Anterior cingulate cortex (tissue), 58 donors: ENCODE measurements around the gene ATP6V0B.
A peak's percentile ranks its signal among the peaks of the same experiment; 100 is the strongest.

Experiments
- DNase-seq, 58 donors: peaks; one replicate each; lab custom pipeline; 2025; lab: John Stamatoyannopoulos, UW

Gene ATP6V0B

DNA sequence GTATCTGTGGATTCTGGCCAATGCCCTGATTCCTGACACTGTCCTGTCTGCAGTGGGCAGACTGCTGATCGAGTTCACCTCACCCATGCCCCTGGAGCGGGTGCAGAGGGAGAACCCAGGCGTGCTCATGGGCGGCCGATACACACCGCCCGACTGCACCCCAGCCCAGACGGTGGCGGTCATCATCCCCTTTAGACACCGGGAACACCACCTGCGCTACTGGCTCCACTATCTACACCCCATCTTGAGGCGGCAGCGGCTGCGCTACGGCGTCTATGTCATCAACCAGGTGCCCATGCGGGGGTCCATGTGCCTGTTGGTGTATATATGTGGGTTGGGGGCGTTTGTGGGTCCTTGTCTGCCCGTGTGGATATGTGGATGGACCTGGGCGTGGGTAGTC lies 6.9 kb downstream of the ATP6V0B start:
- DNase-seq, result no peak

DNA sequence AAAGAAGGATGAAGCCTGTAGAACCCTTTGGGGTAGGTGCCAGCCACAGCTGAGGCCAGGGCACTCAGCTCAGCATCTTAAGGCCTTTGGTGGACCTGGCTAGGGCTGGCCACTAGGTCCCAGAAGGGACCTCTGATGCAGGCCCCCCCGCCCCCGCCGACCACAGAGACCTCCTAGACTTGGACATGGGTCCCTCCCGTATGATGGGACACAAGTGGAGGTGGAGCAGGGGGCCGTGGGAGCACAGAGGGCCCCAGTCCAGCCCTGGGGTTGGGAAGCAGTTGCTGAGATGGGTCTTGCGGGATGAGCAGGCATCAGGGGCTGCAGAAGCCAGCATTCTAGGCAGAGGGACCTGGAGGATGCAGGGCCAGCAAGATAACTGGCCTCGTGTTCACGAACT lies 7.5 kb downstream of the ATP6V0B start:
- no peak for DNase-seq

DNA sequence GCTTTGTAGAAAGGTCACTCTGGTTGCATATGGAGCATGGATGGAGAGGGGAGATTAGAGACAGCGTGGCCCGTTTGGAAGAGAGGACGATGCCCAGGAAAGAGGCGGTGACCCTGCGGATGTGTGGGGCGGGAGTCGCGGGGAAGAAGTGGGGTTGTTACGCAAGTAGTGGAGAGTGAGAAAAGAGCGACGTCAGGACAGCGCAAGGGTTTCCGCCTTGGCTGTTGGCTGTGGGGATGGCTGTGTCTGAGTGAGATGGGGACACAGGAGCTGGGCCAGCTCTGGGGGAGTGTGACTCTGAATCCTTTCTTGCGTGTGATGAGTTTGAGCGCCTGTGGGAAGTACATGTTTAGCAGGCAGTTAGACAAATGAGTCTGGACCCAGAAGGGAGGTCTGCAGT lies 8.0 kb downstream of the ATP6V0B start:
- DNase-seq, result peak in 21 of 58 donors; percentile 12 to 76 (median 37)

DNA sequence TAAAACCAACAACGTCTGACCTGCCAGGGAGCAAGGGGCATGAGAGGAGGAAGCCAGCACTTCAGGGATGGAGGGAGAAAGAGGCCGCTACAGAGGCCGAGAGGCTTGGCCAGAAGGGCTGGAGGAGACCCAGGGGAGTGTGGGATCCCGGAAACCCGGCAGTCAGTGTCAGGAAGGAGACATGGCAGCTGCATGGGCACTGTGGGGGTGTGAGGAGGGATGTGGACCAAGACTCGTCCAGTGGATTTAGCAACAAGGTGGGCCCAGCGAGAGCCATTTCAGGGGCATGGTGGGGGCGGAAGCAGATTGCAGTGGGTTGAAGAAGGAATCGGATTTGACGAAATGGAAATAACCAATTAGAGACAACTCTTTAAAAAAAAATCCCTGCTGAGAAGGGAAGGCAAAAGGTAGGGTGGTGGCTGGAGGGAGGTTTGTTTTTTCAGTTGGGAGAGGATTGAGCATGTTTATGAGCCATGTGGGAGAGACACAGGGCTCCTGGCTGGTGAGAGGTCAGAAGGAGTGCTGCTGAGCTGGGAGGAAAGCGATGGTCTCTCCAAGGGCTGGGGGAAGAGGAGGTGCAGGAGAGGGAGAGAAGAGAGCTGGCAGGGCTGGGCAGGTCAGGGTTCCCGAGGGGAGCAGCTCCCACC lies 8.6 kb downstream of the ATP6V0B start:
- peak in 11 of 58 donors; percentile 12 to 73 (median 38) for DNase-seq

DNA sequence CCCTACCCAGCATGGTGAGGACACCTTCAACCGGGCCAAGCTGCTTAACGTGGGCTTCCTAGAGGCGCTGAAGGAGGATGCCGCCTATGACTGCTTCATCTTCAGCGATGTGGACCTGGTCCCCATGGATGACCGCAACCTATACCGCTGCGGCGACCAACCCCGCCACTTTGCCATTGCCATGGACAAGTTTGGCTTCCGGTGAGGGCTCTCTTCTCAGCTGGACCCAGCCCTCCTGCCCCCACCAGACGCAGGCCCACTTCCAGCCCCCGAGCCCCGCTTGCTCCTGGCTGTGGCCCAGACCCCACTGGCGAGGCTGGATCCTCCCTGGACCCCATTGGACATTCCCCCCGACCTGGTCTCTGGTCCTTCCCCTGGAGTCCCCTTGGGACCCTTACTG lies 10.1 kb downstream of the ATP6V0B start:
- DNase-seq, result no peak

DNA sequence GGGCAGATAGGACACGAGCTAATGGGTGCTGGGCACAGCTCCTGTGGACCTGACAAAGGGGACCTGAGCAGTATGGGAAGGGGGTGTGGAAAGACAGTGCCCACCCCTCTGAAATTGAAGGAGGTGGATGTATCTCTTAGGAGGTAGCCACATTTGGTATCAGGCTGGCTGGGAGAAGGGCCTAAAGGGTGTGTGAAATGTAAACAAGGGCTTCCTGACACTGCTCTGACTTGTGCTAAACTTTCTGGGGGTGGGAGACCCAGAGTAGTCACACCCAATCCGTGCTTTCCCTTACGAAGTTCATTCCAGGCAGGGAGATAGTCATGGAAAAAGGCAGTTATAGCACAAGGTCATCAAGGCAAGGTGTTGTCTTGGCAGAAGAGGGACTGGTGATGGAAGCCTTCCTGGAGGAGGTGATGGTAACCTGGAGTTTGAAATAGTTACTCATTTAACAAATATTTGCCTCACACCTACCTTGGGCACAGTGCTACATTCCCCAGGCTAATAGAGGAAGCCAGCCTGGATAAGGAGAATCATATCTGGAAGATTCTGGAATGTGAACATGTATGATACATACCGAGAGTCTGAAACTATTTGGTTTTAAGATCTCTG lies 11.3 kb downstream of the ATP6V0B start:
- DNase-seq, result no peak

DNA sequence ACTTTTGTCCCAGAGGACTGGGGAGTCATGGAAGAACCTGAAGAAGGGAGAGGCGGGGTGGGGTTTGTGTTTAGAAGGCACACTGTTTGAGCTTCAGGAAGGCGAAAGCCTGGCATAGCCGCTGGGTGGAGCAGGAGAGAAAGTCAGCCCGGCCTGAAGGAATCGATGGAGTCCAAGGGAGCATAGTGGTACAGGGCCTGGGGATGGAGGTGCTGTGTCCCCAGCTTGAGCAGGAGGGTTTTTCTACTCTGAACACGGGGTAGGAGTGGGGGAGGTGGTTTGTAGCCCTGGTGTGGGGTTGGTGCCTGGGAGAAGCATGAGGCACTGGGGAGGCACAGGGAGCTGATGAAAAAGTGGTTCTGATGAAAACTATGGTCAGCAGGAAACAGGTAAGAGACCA lies 12.0 kb downstream of the ATP6V0B start:
- DNase-seq, result no peak

DNA sequence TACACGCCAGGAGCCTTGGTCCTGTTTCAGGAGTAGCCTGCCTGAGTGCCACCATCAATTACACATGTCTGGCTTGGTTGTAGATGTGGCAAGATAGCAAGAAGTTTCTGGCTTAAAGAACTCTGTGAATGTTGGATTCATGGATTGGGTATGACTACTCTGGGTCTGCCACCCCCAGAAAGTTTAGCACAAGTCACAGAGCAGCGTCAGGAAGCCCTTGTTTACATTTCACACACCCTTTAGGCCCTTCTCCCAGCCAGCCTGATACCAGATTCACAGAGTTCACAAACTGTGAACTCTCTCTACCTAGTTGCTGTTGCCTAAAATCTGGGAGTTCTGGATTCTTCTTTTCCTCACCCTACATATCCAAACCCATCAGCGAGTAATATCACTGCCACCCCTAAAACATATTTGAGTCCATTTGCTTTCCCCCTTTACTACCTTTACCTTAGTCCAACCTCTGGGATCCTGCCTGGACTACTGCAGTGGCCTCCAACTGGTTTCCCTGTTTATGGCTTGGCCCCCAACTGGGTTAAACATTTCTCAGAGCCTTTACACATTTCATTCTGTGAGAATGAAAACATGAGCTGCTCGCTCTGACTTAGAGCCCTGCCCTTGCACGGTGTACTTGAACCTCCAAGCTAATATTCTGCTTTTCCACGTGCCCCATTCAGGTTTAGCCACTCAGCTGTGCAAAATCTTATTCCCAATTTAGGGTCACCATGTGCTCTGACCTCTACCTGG lies 12.6 kb downstream of the ATP6V0B start:
- DNase-seq, result no peak

DNA sequence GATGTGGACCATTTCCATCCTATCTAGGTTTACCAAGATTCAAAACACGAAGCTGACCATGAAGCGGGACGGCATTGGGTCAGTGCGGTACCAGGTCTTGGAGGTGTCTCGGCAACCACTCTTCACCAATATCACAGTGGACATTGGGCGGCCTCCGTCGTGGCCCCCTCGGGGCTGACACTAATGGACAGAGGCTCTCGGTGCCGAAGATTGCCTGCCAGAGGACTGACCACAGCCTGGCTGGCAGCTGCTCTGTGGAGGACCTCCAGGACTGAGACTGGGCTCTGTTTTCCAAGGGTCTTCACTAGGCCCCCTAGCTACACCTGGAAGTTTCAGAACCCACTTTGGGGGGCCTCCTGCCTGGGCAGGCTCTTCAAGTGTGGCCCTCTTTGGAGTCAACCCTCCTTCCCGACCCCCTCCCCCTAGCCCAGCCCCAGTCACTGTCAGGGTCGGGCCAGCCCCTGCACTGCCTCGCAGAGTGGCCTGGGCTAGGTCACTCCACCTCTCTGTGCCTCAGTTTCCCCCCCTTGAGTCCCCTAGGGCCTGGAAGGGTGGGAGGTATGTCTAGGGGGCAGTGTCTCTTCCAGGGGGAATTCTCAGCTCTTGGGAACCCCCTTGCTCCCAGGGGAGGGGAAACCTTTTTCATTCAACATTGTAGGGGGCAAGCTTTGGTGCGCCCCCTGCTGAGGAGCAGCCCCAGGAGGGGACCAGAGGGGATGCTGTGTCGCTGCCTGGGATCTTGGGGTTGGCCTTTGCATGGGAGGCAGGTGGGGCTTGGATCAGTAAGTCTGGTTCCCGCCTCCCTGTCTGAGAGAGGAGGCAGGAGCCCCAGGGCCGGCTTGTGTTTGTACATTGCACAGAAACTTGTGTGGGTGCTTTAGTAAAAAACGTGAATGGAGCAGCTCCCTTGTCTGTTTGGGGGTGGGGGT lies 15.8 kb downstream of the ATP6V0B start:
- DNase-seq, result no peak

DNA sequence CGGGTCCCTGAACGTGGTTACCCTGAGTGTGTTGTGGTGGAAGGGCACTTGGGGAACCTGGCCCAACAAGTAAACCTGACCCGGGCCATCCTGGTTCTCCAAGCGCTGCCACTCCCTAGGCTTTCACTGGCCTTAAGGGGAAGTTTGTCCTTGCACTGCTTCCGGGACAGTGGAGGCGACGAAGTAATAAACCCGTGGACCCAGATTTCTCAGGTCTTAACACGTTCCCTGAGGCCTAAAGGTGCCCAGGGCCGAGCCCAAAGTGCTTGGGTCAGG lies 16.4 kb downstream of the ATP6V0B start:
- no peak for DNase-seq

DNA sequence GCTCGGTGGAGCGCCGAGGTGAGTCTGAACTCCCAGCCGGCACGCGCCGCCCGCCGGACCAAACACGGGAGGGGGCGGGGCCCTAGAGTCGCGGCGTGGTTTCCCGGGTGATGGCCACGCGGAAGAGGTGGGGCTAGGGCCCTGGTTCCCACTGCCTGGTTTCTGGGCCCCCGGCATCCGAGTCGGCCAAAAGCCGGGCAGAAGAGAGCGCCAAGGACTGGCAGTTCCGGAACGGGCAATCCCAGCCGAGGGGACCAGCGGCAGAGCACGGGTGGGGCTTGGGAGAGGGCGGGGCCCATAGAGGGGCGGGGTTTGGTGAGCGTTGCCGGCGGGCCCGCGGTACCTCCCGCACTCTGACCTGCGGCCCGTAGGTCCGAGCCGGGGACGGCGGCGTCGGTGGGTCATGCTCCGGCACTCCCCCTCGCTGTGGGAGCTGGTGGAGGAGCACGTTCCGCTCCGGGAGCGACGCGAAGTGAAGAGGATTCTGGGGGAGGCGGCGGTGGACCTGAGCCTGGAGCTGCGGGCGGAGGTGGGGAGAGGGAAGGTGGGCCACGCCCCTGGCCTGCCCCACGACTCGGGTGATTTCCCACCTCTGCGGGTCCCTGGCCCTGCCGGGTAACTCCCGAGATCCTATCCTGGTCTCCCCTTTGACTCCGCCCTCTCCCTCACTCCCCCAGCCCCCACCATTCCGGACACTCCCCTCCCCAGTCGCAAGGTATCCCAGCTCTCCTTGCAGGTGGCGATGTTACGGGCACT lies 16.9 kb downstream of the ATP6V0B start, which contains the start of gene CCDC24:
Gene CCDC24, plus strand, starts transcription at position 124 of the 756 bp plus-strand sequence. Its CDS starts 280 bp downstream, at position 404.
- peak in 57 of 58 donors; percentile 27 to 91 (median 78) for DNase-seq

DNA sequence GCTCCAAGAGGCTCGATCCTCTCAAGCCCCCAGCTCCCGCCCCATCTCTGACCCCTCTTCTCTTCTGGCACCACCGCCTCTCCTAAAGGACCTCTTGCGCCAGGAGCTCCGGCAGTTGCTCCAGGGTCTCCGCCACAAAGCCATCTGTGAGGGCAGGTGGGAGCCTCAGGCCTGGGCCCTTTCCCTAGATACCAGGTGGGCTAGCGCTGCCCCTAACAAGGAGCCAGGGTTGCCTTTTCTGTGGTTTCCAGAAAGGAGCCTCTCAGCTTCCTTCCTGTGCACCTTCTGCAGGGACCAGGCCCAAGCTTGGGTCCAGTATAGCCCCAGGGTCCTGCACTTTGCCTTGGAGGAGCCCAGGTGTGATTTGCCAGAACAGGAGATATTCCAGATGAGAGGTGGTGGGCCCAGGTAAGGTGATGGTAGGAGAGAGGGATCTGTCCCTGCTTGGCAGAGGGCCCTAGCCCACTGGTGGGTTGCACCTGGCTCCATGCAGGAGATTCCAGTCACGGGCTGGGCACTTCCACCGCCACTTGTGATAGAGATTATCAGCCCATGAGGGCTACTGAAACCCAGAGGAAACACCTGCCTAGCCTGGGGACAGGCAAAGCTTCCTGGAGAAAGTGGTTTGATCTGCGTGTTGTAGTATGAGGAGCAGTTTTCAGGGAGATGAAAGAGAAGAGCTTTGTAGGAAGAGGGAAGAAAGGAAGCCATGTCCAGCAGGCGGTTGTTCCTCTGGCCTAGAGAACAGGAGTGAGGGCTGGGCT lies 17.7 kb downstream of the ATP6V0B start:
- DNase-seq, result no peak

DNA sequence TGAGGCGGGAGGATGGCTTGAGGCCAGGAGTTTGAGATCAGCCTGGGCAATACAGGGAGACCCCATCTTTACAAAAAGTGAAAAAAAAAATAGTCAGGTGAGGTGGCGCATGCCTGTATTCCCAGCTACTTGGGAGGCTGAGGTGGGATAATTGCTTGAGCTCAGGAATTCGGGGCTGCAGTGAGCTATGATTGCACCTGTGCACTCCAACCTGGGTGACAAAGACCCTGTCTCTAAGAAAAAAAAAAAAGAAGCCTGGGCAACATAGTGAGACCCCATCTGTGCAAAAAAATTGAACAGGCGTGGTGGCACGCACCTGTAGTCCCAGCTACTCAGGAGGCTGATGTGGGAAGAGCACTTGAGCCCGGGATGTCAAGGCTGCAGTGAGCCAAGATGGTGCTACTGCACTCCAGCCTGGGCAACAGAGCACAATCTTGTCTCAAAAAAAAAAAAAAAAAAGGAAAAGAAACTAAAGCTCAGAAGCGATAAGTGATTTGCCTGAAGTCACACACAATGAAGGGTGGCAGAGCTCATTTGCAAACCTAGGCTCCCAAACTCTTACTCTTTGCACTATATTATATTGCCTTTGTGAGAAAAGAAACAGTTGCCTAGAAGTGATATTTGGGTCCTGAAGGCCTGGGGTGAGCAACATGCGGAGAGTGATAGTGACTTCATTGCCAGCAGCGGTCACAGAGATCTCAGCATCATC lies 18.6 kb downstream of the ATP6V0B start:
- DNase-seq, result no peak

DNA sequence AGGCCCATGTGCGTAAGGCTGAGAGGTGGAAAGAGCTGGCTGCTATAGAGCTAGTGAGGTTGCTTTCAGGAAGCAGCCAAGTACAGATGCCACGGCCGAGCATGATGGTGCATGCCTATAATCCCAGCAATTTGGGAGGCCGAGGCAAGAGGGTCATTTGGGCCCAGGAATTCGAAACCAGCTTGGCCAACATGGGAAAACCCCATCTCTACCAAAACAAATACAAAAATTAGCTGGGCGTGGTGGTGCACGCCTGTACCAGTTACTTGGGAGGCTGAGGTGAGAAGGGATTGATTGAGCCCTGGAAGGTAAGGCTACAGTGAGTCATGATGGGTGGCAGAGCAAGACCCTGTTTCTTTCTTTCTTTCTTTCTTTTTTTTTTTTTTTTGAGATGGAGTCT lies 19.3 kb downstream of the ATP6V0B start:
- DNase-seq, result no peak

DNA sequence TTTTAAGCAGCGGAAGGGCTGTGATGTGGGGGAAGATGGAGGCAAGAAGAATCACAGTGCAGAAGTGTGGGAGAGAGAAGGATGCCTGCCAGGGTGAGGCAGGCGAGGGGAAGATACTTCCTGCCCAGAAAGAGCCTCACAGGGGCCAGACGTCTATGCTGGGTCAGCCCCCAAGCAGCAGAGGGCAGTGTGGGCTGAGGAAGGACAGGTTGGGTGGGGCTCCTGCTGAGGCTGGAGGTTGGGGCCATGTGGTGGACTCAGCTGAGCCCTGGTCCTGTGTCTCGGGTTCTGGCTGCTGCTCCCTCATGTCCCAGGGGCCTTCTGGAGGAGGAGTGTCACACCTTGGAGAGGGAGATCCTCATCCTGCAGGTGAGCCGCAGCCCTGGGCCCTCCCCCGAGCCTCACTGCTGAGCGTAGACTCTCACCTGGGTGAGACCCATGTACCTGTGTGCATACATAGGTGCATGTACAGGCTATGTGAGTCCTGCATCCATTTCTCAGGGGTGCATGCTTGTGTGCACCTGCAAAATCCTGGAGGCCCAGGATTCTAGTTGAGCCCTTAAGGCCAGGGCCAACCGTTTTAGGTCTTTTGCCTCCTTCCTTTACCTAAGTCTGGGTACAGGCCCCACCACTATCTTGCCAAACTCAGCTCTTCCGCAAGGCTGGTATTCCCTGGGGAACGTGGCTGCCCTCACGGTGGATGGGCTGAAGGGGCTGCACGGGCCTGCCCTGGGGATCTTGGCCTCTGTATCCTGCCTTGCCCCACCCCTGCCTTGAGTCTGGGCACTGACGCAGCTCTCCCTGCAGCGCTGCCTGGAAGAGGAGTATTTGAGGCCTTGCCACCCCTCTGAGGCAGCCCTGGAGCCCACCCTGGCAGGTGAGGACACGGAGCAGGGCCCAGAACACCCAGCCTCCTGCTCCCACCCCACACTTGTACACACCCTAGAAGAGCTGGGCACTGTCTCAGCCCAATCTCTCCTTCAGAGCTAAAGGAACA lies 20.3 kb downstream of the ATP6V0B start:
- peak in 1 of 58 donors; percentile 29 for DNase-seq

DNA sequence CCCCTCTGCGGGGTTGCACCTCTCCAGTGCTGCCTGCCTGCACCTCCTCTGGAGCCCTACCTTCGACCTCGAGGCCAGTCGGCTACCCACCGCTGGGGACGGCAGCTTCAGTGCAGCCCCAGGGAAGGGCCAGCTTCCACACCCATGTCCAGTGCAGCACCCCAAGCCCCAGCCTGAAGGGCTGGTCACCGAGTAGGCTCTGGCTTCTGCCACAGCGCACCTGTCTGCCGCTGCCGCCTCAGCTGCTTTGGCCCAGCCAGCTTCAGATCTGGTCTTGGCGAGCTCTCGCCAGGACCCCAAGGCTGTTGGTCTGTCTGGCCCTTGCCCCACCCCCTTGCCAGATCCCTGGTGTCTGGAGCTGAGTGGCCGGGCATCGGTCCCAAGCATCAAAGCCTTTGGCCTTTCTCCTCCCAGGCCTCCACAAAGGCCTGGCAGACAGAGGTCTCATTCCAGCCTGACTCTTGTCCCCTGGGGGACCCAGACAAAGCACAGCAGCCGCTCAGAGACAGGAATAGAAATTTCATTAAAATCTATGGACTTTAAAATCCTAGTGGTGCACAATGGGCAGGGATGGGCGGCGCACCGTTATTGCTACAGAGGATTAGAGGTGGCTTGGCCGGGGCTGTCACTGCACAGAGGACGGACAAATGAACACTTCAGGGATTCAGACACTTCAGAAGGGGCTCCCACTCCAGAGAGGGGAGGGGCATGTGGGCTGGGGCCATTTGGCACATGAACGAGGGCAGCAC lies 21.4 kb downstream of the ATP6V0B start:
- DNase-seq, result peak in 13 of 58 donors; percentile 11 to 37 (median 26)

DNA sequence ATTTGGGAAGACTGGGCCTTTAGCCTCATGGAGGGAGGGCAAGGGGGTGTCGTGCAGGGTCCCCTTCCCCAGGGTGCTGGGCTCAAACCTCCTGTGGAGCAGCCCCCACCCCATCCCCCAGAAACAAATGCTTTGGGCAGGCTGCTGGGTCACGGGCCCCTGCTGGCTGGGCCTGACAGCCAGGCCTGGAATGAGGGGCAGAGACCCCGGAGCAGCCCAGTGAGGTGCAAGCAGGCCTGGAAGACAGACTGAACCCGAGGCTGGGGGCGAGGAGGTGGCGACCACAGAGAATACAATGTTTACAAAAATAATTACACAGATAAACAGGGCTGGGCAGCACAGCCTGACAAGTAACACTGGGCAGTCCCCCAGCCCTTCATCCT lies 22.0 kb downstream of the ATP6V0B start:
- no peak for DNase-seq
